BJ (cell line): ENCODE results near the gene FOXN1. TPM values are rescaled to one million over a fixed set of nuclear protein-coding genes. Genes with fewer than 3 reads are reported as not detected.
"Not testable (repeated sequence)": the region's sequence is repeated elsewhere in the genome, so short reads cannot be mapped to it uniquely, and the experiment has no call there.

Experiments
- CTCF ChIA-PET: fragments of 350-600 bp; formaldehyde crosslinking; extraction: SDS; loops from one replicate; lab custom pipeline; 2021; ENCODE audit warnings: antibody characterized with exemption, inconsistent platforms; lab: Yijun Ruan, JAX
- POLR2A ChIA-PET: fragments of 300-600 bp; sonication (Branson Sonifier 250); formaldehyde crosslinking; extraction: SDS; loops from one replicate; lab custom pipeline; 2021; ENCODE audit warnings: antibody characterized with exemption; lab: Charles Lee
- DNase-seq: peaks from one replicate; pipeline ENCODE4 v3.0.0-alpha.2; 2011; ENCODE audit warnings: low read depth
- H3K27me3 ChIP-seq: 2 replicates; pipeline ENCODE4 v1.6.0; 2011; ENCODE audit warnings: low read length; ENCODE audit not compliant: control insufficient read depth, insufficient read depth
- H3K36me3 ChIP-seq: 2 replicates; pipeline ENCODE4 v1.5.1; 2011; ENCODE audit warnings: low read length; ENCODE audit not compliant: control insufficient read depth, insufficient read depth
- H3K4me3 ChIP-seq: 2 replicates; pipeline ENCODE4 v1.5.1; 2011; ENCODE audit warnings: low read depth, mild to moderate bottlenecking, control low read depth, low read length
- CTCF ChIP-seq: IDR thresholded peaks from 2 replicates; pipeline ENCODE4 v1.5.1; 2011; ENCODE audit warnings: low read depth, mild to moderate bottlenecking, control low read depth, inconsistent platforms, low read length, moderate library complexity; ENCODE audit not compliant: insufficient read depth
- polyA plus RNA-seq: library from polyadenylated mRNA; depleted of rRNA; stranded (reverse); fragments of >200 nt; gene quantifications from 2 replicates; pipeline ENCODE4 v1.2.3, GENCODE V29; 2011

Gene FOXN1
- polyA plus RNA-seq, 1 experiment = not detected

GRCh38 chr17:28573040-28573380, 66.9 kb downstream of the FOXN1 start:
- no peak overlapping the region for H3K4me3 ChIP-seq
- TF ChIP-seq CTCF = no peak
- no peaks in the 10 kb centered on the region for H3K27me3 ChIP-seq
- peaks cover 5% of the 10 kb centered on the region for H3K36me3 ChIP-seq
- ChIA-PET POLR2A (no interaction called here), CTCF (no interaction called here)
- DNase-seq = no peak

- ChIA-PET CTCF (no interaction called here), POLR2A (no interaction called here)
- H3K4me3 ChIP-seq = no peak overlapping the region
- no peaks in the 10 kb centered on the region for H3K27me3 ChIP-seq
- H3K36me3 ChIP-seq = peaks cover 6% of the 10 kb centered on the region
- no peak for TF ChIP-seq CTCF
- no peak for DNase-seq
Observed at GRCh38 chr17:28573521-28573920, 67.4 kb downstream of the FOXN1 start.

GRCh38 chr17:28573966-28574480, 67.9 kb downstream of the FOXN1 start:
- Histone ChIP-seq H3K36me3 (peaks cover 10% of the 10 kb centered on the region), H3K27me3 (no peaks in the 10 kb centered on the region), H3K4me3 (no peak overlapping the region)
- TF ChIP-seq CTCF = no peak
- CTCF ChIA-PET = no interaction called here
- DNase-seq = no peak
- POLR2A ChIA-PET = no interaction called here

- 0 out of 2 replicates have a peak, but pooled peaks have one; percentile 4 for TF ChIP-seq CTCF
- POLR2A ChIA-PET = no interaction called here
- no peaks in the 10 kb centered on the region for H3K27me3 ChIP-seq
- peaks cover 10% of the 10 kb centered on the region for H3K36me3 ChIP-seq
- H3K4me3 ChIP-seq = no peak overlapping the region
- DNase-seq = no peak
- CTCF ChIA-PET = interaction anchor here (1.0 kb wide), 1 partner anchor 38 kb away, joined by 3 read pairs; no protein-coding TSS in a partner anchor
Observed at GRCh38 chr17:28574526-28574925, 68.4 kb downstream of the FOXN1 start.

- ChIA-PET CTCF (interaction anchor here (1.0 to 1.8 kb wide), 3 partner anchors 22 to 37 kb away, joined by 3 to 7 read pairs (median 3); partner anchors contain the start of gene UNC119), POLR2A (no interaction called here)
- DNase-seq = no peak
- no peaks in the 10 kb centered on the region for H3K27me3 ChIP-seq
- peaks cover 14% of the 10 kb centered on the region for H3K36me3 ChIP-seq
- no peak overlapping the region for H3K4me3 ChIP-seq
- peak; percentile 19; the same call in 1 of the 2 replicates for TF ChIP-seq CTCF
Observed at GRCh38 chr17:28575126-28575795, 69.1 kb downstream of the FOXN1 start.

- CTCF ChIA-PET = interaction anchor here (1.2 to 1.9 kb wide), 3 partner anchors 23 to 29 kb away, joined by 3 to 7 read pairs (median 6); partner anchors contain the start of gene UNC119
- DNase-seq, H3K27me3 ChIP-seq, POLR2A ChIA-PET, H3K4me3 ChIP-seq: not testable (repeated sequence)
- peaks cover 14% of the 10 kb centered on the region for H3K36me3 ChIP-seq
Observed at GRCh38 chr17:28576016-28576415, 69.9 kb downstream of the FOXN1 start.
